HEK293T (cell line): ENCODE results near the gene CSF2.

Experiments used
- CTCF ChIA-PET: fragments of 350-600 bp; formaldehyde crosslinking; extraction: SDS; loops from one replicate; lab custom pipeline; 2021; ENCODE audit warnings: antibody characterized with exemption, inconsistent platforms; lab: Yijun Ruan, JAX
- POLR2A ChIA-PET: fragments of 350-600 bp; formaldehyde crosslinking; extraction: SDS; loops from one replicate; lab custom pipeline; 2020; ENCODE audit warnings: antibody characterized with exemption, inconsistent platforms; lab: Yijun Ruan, JAX
- DNase-seq: peaks from one replicate; pipeline ENCODE4 v3.0.0; 2012; ENCODE audit warnings: mixed read lengths; ENCODE audit errors: extremely low spot score
- ARNT ChIP-seq: fragments of 450-650 bp; IDR thresholded peaks from 2 replicates; pipeline ENCODE4 v1.6.1; 2017; ENCODE audit warnings: mild to moderate bottlenecking
- BHLHE40 ChIP-seq: fragments of 450-650 bp; IDR thresholded peaks from 2 replicates; pipeline ENCODE4 v1.6.1; 2016; ENCODE audit warnings: mild to moderate bottlenecking, moderate library complexity, borderline replicate concordance
- CTBP1 ChIP-seq: fragments of 450-650 bp; IDR thresholded peaks from 2 replicates; pipeline ENCODE4 v1.6.1; 2016; ENCODE audit warnings: borderline replicate concordance
- ELF4 ChIP-seq: fragments of 450-650 bp; IDR thresholded peaks from 2 replicates; pipeline ENCODE4 v1.6.1; 2017; ENCODE audit warnings: antibody characterized with exemption
- FOXA1 ChIP-seq: fragments of 450-650 bp; IDR thresholded peaks from 2 replicates; pipeline ENCODE4 v1.6.1; 2016; ENCODE audit warnings: mild to moderate bottlenecking
- FOXK2 ChIP-seq: fragments of 450-650 bp; IDR thresholded peaks from 2 replicates; pipeline ENCODE4 v1.6.1; 2016; ENCODE audit warnings: mild to moderate bottlenecking
- FOXM1 ChIP-seq: fragments of 450-650 bp; IDR thresholded peaks from 2 replicates; pipeline ENCODE4 v1.6.1; 2017; ENCODE audit warnings: mild to moderate bottlenecking, borderline replicate concordance
- HDGF ChIP-seq: fragments of 450-650 bp; IDR thresholded peaks from 2 replicates; pipeline ENCODE4 v1.6.1; 2017; ENCODE audit warnings: antibody characterized with exemption, borderline replicate concordance
- L3MBTL2 ChIP-seq: fragments of 450-650 bp; conservative IDR thresholded peaks from 2 replicates; pipeline ENCODE4 v1.6.1; 2016; ENCODE audit warnings: mild to moderate bottlenecking
- LEF1 ChIP-seq: fragments of 450-650 bp; IDR thresholded peaks from 2 replicates; pipeline ENCODE4 v1.6.1; 2017; ENCODE audit warnings: mild to moderate bottlenecking, borderline replicate concordance
- NFRKB ChIP-seq: fragments of 450-650 bp; IDR thresholded peaks from 2 replicates; pipeline ENCODE4 v1.6.1; 2016; ENCODE audit warnings: mild to moderate bottlenecking, moderate library complexity
- SP1 ChIP-seq: fragments of 450-650 bp; IDR thresholded peaks from 2 replicates; pipeline ENCODE4 v1.6.1; 2017
- SUZ12 ChIP-seq: fragments of 450-650 bp; IDR thresholded peaks from 2 replicates; pipeline ENCODE4 v1.6.1; 2016; ENCODE audit warnings: mild to moderate bottlenecking
- TARDBP ChIP-seq: fragments of 450-650 bp; IDR thresholded peaks from 2 replicates; pipeline ENCODE4 v1.6.1; 2016
- ZNF384 ChIP-seq: fragments of 450-650 bp; IDR thresholded peaks from 2 replicates; pipeline ENCODE4 v1.6.1; 2016
- TF ChIP-seq, protein P1 (sequence below): fragments of 450-650 bp; IDR thresholded peaks from 2 replicates; pipeline ENCODE4 v1.6.1; 2016

The CSF2 gene

GRCh38 chr5:132096904-132097303, 23.3 kb downstream of the CSF2 start:
- ChIA-PET CTCF (no interaction called here), POLR2A (no interaction called here)
- no peak for TF ChIP-seq FOXM1
- TF ChIP-seq CTBP1, result no peak
- no peak for TF ChIP-seq LEF1
- no peak for TF ChIP-seq BHLHE40
- no peak for TF ChIP-seq ARNT
- no peak for TF ChIP-seq HDGF
- TF ChIP-seq SUZ12, result no peak
- TF ChIP-seq FOXK2, result no peak
- TF ChIP-seq TARDBP, result no peak
- TF ChIP-seq NFRKB, result no peak
- TF ChIP-seq FOXA1, result no peak
- TF ChIP-seq ZNF384, result no peak
- no peak for TF ChIP-seq ELF4
- no peak for DNase-seq

DNA sequence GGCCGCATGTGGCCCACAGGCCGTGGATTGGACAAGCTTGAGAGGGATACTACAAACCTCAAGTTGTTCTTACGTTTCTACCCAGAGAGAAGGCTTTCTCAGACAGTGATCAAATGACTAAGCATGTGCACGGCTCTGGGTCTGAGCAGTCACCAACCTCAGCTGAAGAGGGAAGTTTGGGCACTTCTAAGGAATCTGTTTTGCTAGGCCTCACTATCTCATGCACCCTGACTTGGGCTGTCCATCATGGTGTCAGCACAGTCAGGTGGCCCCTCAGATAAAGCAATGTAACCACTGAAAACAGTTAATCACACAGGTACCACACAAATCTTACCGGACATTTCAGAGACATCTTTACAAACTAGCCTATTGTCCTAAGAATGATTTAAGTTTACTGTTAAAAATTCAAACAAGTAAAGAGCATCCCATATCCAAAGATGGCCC, 24.6 kb downstream of the CSF2 start:
- TF ChIP-seq ZNF384 (no peak), L3MBTL2 (no peak), FOXM1 (no peak)
- POLR2A ChIA-PET, result no interaction called here
- CTCF ChIA-PET, result no interaction called here
- no peak for DNase-seq

DNA sequence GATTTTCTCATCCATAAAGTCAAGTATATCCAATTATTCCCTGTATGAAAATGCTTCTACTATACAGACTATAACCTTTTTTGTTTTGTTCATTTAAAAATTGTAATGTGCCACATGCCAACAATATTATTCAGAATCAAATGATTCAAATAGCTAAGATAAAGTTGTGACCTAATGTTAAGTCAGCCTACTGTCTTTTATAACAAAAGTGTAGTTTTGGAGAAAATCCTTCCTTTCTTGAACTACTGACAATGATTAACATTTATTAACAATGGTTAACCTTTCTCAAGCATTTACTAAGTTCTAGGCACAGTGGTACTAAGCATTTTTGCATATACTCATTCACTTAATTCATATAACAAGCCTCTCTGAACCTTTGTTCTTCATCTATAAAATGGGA, 25.0 kb downstream of the CSF2 start:
- DNase-seq, result no peak
- TF ChIP-seq HDGF (no peak), CTBP1 (no peak), ARNT (no peak), TARDBP (no peak), ELF4 (no peak), SP1 (no peak), ZNF384 (no peak), L3MBTL2 (no peak), FOXM1 (no peak), FOXK2 (no peak), FOXA1 (no peak)
- ChIA-PET POLR2A (no interaction called here), CTCF (no interaction called here)

GRCh38 chr5:132099076-132099748, 25.6 kb downstream of the CSF2 start:
- CTCF ChIA-PET, result no interaction called here

DNA sequence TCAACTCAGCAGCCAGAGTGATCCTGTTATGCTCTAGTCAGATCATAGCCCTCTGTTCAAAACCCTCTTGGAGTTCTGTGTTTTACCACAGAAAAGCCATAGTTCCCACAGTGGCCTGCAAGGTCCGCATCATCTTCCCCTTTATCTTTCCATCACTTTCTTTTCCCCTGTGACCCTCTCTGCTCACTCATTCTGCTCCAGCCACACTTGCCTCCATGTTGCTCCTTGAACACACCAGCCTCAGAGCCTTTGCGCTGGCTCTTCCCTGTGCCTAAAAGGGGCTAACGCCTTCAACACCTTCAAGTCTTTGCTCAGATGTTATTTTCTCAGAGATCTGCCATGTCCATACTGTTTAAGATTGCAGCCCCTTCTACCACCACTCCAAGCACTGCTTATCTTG, 26.3 kb downstream of the CSF2 start:
- CTCF ChIA-PET, result no interaction called here
- POLR2A ChIA-PET, result no interaction called here
- no peak for TF ChIP-seq FOXK2
- no peak for TF ChIP-seq FOXA1
- no peak for TF ChIP-seq L3MBTL2
- no peak for TF ChIP-seq ARNT
- no peak for TF ChIP-seq NFRKB
- TF ChIP-seq BHLHE40, result no peak
- TF ChIP-seq CTBP1, result no peak
- TF ChIP-seq, protein P1, sequence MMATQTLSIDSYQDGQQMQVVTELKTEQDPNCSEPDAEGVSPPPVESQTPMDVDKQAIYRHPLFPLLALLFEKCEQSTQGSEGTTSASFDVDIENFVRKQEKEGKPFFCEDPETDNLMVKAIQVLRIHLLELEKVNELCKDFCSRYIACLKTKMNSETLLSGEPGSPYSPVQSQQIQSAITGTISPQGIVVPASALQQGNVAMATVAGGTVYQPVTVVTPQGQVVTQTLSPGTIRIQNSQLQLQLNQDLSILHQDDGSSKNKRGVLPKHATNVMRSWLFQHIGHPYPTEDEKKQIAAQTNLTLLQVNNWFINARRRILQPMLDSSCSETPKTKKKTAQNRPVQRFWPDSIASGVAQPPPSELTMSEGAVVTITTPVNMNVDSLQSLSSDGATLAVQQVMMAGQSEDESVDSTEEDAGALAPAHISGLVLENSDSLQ, result no peak
- no peak for DNase-seq

More at GRCh38 chr5:132099076-132099748, 25.6 kb downstream of the CSF2 start:
- no peak for TF ChIP-seq TARDBP
- TF ChIP-seq FOXM1, result no peak
- TF ChIP-seq HDGF, result no peak
- TF ChIP-seq LEF1, result no peak
- TF ChIP-seq FOXK2, result no peak
- no peak for TF ChIP-seq SP1
- no peak for TF ChIP-seq ZNF384
- TF ChIP-seq FOXA1, result no peak
- no peak for TF ChIP-seq NFRKB
- TF ChIP-seq ARNT, result no peak
- TF ChIP-seq SUZ12, result no peak
- TF ChIP-seq BHLHE40, result no peak
- TF ChIP-seq L3MBTL2, result no peak
- no peak for TF ChIP-seq CTBP1
- TF ChIP-seq, protein P1, result no peak
- POLR2A ChIA-PET, result no interaction called here
- no peak for DNase-seq

DNA sequence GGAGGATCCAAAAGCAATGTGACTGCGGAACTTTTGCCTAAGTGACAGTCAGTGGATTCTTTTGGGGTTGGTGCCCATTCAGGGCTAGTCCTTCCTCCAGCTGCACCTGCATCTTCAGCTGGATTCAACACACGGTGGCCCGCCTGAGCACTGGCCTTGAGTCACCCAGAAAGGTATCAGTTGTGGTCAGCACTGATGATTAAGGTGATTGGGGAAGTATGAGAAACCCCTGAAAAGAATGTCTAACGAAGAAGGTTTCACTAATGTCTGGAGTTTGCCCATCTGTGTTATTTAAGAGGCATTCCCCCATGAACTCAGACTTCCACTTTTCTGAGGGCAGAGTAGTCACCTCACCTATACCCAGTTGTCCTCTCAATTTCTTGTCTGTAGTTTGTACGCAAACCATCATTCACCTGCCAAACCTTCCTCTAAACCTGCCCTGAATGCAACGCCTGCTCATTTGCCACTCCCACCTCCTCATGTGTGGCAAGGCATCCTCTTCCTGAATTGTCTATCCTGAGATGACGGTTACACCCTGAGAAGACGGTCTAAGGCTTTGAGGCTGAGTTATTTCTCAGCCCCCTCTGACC, 27.2 kb downstream of the CSF2 start:
- ChIA-PET CTCF (no interaction called here), POLR2A (no interaction called here)
- TF ChIP-seq ARNT (no peak), HDGF (no peak), FOXK2 (no peak), L3MBTL2 (no peak), FOXM1 (no peak), FOXA1 (no peak), BHLHE40 (no peak), CTBP1 (no peak), LEF1 (no peak), ZNF384 (no peak), SP1 (no peak), ELF4 (no peak), TARDBP (no peak), NFRKB (no peak), SUZ12 (no peak)
- TF ChIP-seq, protein P1, result no peak
- DNase-seq, result no peak
